HG03457 (cell line): ENCODE measurements around the gene FAM9B.
"Not testable (repeated sequence)": the region's sequence is repeated elsewhere in the genome, so short reads cannot be mapped to it uniquely, and the experiment has no call there.

Experiments
- ATAC-seq: cut with Tn5 transposase; IDR thresholded peaks from one replicate; pipeline ENCODE4 v1.9.1; 2021; ENCODE audit warnings: moderate number of reproducible peaks; ENCODE audit not compliant: unreplicated experiment

FAM9B gene

GRCh38 chrX:9033989-9034388 lies at the start of gene FAM9B:
FAM9B (minus strand) TSS chrX:9034127; CDS start chrX:9032986, 1,141 bp downstream.
- ATAC-seq, result no peak

- no peak for ATAC-seq
These were observed 47.3 kb upstream of the FAM9B start for GRCh38 chrX:9081271-9081670.

GRCh38 chrX:9074326-9074725 lies 40.4 kb upstream of the FAM9B start:
- ATAC-seq, result no peak

GRCh38 chrX:9072281-9072680 lies 38.4 kb upstream of the FAM9B start:
- no peak for ATAC-seq

GRCh38 chrX:9071031-9071650 lies 37.2 kb upstream of the FAM9B start:
- no peak for ATAC-seq

GRCh38 chrX:9069573-9069972 lies 35.6 kb upstream of the FAM9B start:
- no peak for ATAC-seq

- ATAC-seq, result no peak
These were observed 30.8 kb upstream of the FAM9B start for GRCh38 chrX:9064694-9065093.

- ATAC-seq, result no peak
These were observed 28.7 kb upstream of the FAM9B start for GRCh38 chrX:9062641-9063040.

- no peak for ATAC-seq
These were observed 21.4 kb upstream of the FAM9B start for GRCh38 chrX:9055354-9055753.

- ATAC-seq, result no peak
These were observed 18.2 kb upstream of the FAM9B start for GRCh38 chrX:9052081-9052480.

- no peak for ATAC-seq
These were observed 16.4 kb upstream of the FAM9B start for GRCh38 chrX:9050331-9050730.

GRCh38 chrX:9048801-9049200 lies 14.9 kb upstream of the FAM9B start:
- ATAC-seq, result no peak

GRCh38 chrX:9038244-9038643 lies 4.3 kb upstream of the FAM9B start:
- no peak for ATAC-seq

- ATAC-seq, result no peak
These were observed 3.4 kb upstream of the FAM9B start for GRCh38 chrX:9037296-9037695.

- ATAC-seq, result no peak
These were observed 341 bp downstream of the FAM9B start for GRCh38 chrX:9033586-9033985.

GRCh38 chrX:9033179-9033578 lies 748 bp downstream of the FAM9B start:
- ATAC-seq, result no peak

GRCh38 chrX:9023293-9023692 lies 10.6 kb downstream of the FAM9B start:
- ATAC-seq, result no peak

- ATAC-seq, result no peak
These were observed 14.8 kb downstream of the FAM9B start for GRCh38 chrX:9019151-9019550.

- not testable (repeated sequence) for ATAC-seq
These were observed 15.6 kb downstream of the FAM9B start for GRCh38 chrX:9018332-9018731.

- ATAC-seq, result no peak
These were observed 30.9 kb downstream of the FAM9B start for GRCh38 chrX:9003041-9003440.

- ATAC-seq, result no peak
These were observed 45.5 kb downstream of the FAM9B start for GRCh38 chrX:8988446-8988845.

GRCh38 chrX:8987672-8988250 lies 46.2 kb downstream of the FAM9B start:
- no peak for ATAC-seq

- ATAC-seq, result no peak
These were observed 49.7 kb downstream of the FAM9B start for GRCh38 chrX:8984231-8984630.
